DMS153 treated with DMSO at 0.1 percent for 48 hours (cell line): ENCODE data around the gene RHOBTB3.

Experiments
- DNase-seq: peaks from one replicate; lab custom pipeline; 2025; ENCODE audit not compliant: unreplicated experiment; lab: John Stamatoyannopoulos, UW

RHOBTB3 gene

DNA sequence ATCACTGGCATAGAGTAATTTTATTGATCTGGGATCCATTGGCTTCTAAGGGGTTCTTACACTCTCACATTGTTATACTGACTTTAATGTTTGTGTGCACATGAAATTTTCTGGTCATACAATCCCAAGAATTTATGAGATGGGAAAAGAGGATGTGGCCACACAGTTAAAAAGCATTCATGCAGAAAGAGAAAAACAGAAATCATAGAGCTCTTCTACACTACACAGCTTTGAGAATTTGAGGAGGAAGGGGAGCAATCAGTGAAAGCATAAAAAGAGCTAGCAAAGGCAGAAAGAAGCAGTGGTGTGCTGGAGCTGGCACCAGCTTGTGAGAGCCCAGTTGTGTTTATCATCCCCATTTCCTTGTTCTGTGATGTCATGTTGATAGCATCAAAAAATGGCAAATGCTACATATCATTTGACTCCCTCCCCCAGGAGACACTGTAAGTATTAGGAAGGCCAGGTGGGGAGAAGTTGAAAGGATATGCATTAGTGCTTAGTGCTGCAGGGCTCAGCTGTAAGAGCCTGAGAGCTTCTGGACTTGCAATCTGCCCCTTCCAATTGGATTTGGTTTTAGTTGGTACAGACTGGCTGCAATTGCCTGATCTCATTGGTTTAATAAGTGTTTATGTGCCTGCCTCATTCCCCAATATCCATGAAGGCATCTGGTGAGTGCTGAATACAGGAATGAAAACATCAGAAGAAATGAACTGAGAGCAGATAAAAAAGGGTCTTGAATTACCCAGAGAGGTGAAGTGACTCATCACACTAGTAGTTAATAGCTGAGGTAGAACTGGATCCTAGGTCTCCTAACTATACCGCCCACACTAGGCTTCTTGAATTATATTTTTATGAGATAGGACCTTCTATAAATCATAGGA lies 30.9 kb downstream of the RHOBTB3 start:
- DNase-seq: no peak

- DNase-seq: no peak
Measured at GRCh38 chr5:95762652-95763041, 31.5 kb downstream of the RHOBTB3 start.

DNA sequence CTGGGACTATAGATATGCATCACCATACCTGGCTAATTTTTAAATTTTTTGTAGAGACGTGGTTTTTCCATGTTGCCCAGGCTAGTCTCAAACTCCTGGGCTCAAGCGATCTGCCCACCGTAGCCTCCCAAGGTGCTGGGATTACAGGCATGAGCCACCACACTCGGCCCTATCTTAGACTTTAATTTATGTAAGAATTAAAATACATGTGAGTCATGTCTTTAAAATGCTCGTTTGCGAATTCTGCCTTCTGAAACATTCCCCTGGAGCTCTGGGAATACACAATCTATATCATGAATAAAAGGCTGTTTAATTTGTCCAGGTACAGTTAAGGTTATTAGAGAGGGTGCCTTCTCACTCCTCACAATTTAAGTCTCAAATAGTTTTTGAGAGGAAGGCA lies 32.8 kb downstream of the RHOBTB3 start:
- no peak for DNase-seq

GRCh38 chr5:95768731-95769130 lies 37.6 kb downstream of the RHOBTB3 start:
- DNase-seq: no peak

DNA sequence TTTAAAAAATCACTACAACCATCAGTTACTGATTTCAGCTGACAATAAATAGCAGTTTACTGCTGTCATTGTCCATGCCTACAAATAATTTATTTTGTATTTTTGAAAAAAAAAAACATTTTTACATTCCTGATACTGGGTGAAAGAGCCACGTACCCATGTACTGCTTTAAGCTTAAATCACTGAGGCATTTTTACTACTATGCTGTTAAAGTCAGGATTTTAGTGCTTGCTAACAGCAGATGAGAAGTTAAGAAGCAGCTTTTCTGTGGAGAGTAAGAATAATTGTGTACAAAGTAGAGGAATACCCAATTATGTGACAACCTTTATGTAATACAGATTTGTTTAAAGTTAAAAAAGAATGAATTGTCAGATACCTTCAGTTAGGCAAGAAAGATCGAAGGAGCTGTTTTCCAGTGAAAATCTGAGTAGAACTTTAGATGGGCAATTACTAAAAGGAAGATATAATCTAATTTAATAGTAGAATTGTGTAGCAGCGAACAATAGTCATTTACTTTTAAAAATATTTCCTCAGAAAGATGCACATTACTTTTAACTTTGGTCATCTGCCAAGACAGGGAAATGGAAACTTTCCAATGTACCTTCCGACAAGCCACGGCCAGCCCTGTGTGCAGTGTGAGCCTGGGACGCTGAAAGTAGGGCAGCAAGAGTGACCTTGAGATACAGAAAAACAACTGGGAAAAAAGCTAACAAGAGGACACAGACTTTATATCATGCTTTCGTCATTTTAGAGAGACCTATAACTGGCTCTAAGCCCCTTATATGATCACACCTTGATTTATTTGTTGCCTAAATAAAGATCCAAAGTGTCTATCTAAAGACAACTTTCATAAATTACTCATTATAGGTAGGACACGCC lies 39.9 kb downstream of the RHOBTB3 start:
- DNase-seq: no peak

- DNase-seq: no peak
Measured at GRCh38 chr5:95771892-95772291, 40.8 kb downstream of the RHOBTB3 start.

GRCh38 chr5:95773335-95774059 lies 42.4 kb downstream of the RHOBTB3 start:
- DNase-seq: no peak

- no peak for DNase-seq
Measured at GRCh38 chr5:95777441-95777840, 46.3 kb downstream of the RHOBTB3 start.

DNA sequence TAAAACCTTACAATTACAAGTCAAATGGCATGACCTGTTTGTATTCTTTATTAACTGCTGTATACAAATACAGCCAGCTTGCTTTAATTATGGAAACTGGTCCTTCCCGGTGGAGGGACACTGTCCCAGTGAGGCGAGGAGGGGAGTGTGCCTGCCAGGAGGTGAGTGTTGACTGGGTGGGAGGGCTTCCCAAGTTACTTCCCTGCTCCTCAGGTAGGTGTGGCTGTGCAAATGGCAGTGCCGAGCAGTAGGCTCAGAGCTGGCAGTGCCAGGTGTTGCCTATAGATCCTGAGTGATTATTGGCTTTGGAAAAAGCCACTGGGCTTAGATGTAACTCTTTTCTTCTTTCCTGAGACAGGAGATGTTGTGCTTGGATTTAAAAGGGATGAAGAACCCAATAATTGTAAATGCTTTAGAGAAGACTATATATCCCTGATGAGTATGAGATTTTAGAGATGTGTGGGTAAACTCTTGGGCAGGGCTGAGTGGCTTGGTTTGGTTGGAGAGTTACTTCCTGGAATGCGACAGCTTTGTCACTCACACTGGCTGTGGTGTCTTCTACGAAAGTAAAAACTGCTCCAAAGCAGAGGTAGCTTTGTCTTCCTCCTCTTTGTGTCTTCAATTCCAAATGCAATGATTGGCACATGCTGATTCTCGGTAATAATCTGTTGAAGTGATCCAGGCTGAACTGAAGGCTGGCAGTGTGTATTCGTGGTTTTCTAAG lies 47.7 kb downstream of the RHOBTB3 start:
- no peak for DNase-seq

GRCh38 chr5:95779611-95780010 lies 48.5 kb downstream of the RHOBTB3 start:
- DNase-seq: no peak

GRCh38 chr5:95780597-95780996 lies 49.5 kb downstream of the RHOBTB3 start:
- no peak for DNase-seq

- DNase-seq: peak; percentile 14
Measured at GRCh38 chr5:95781101-95781583, 50.0 kb downstream of the RHOBTB3 start.

- no peak for DNase-seq
Measured at GRCh38 chr5:95782181-95782580, 51.0 kb downstream of the RHOBTB3 start.

GRCh38 chr5:95783661-95784060 lies 52.5 kb downstream of the RHOBTB3 start:
- DNase-seq: no peak

DNA sequence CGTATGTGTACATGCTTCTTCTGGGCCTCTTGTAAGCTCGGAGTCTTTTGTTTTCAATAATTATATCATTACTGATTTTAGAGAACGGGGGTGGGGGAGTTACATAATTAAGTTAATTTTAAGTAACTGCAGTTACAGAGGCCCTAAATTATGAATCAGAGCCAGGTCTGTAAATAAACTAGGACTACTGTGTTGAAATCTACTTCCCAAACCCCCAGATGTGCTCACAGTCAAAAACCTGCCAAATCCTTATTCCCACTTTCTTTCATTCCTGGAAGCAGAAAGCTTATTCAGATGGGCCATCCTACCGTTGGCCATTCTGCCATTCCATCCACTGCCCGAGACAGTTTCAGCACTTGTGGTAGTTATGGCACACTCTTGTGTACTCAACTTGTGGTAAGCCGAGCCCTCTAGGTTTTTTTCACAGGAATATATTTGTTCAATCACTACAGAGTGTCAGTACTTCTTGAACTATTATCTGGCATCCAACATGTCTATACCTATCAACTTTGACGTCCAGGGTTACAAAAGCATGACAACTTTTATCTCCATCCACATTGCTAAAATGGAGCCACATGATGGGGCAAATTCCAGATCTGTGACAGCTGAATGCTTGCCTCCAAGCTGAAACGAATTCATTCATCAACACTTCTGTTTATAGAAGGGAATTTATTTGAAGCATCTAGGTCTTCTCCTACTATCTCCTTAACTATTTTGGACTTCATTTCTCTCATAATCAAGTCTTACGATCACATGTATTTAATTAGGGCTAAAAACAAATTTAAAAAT lies 53.6 kb downstream of the RHOBTB3 start:
- no peak for DNase-seq

DNA sequence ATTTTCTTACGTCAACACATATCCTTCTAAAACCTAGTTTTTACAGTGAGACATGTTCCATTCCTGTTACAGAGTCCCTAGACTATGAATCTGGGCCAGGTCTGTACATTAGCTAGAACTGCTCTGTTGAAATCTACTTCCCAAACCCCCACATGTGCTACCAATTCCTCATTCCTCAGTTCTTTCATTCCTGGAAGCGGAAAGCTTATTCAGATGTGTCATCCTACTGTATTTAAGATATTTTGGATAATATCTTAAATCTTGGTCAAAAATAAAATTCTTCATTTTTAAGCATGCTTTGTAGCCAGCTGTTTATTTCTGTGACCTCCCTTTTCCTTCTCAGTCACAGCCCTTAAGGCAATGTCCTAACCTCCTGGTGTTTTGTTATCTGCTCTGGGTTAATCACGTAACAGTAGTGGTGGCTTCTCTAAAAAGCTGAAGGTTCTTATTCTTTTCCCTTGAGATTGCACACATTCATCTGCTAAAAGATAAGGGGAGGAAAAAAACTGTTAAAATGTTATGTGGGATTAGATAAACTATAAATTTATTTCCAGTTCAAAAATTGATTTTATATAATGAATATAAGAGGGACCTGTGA lies 55.8 kb downstream of the RHOBTB3 start:
- no peak for DNase-seq

DNA sequence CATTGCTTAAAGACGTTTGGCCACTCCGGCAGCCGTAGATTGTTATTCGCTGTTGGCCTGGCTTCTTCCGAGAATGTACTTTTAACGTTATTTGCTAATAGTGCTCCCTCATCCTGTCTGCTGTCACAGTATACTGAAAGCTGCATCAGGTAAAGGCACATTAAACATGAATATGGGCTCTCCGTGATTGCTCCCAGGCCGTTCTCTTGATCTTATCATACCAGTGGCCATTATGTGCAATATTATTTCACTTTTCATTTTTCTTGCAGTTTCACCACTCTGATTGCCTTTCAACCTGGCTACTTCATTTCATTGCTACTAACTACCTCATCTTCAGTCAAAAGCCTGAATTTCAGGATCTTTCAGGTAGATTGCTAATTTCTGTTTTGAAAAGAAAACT lies 57.4 kb downstream of the RHOBTB3 start:
- no peak for DNase-seq

DNA sequence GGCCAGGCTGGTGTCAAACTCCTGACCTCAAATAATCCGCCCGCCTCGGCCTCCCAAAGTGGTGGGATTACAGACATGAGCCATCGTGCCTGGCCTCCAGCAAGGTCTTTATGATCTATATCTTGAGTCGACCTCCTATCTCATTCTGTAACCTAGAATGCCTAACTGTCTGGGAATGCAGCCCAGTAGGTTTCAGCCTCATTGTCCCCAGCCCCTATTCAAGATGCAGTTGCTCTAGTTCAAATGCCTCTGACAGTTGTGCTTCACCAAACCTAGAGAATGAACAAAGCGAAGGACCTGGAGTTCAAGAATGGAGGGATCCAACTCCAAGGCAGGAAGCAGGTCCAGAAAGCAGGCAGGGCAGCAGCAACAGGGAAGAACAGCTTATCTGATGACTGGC lies 60.6 kb downstream of the RHOBTB3 start:
- no peak for DNase-seq

DNA sequence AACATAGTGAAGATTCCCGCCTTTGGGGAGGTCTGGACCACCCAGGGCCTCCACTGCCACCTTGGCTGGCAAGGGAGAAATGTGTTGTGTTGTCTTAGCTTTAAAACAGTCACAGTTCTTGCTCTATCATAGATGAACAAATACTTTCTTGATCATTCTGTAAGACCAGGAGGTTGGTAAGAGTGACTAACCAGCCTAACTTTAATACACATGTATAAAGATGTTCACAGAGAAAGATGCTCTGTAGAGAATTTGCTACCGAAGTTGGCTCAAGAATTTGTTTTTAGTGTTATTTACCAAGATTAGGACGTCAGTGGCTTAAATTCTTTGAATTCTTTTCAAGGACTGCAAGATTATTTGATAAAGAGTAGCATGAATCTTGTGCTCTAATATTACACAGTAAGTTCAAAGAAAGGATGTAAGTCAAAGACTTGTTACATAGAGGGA lies 63.0 kb downstream of the RHOBTB3 start:
- DNase-seq: no peak
